Endodermal cell (in vitro differentiated cells): Measurements from ENCODE around the gene CEP128. TPM values are rescaled to one million over a fixed set of nuclear protein-coding genes. Genes with fewer than 3 reads are reported as not detected.

Experiments
- DNase-seq: peaks from one replicate; pipeline ENCODE4 v3.0.0-alpha.2; 2017
- H3K27ac ChIP-seq: 2 replicates; pipeline ENCODE4 v1.5.1; 2013; ENCODE audit warnings: mild to moderate bottlenecking, low read depth, low read length, moderate library complexity
- H3K27me3 ChIP-seq: 2 replicates; pipeline ENCODE4 v1.6.1; 2013; ENCODE audit warnings: mild to moderate bottlenecking, low read length, moderate library complexity; ENCODE audit not compliant: insufficient read depth, control insufficient read depth, poor library complexity, severe bottlenecking
- H3K36me3 ChIP-seq: 2 replicates; pipeline ENCODE4 v1.7.0; 2013; ENCODE audit warnings: mild to moderate bottlenecking, low read length, moderate library complexity; ENCODE audit not compliant: control insufficient read depth, insufficient read depth
- H3K4me1 ChIP-seq: one replicate; pipeline ENCODE4 v1.7.0; 2013; ENCODE audit warnings: low read length; ENCODE audit not compliant: control insufficient read depth, insufficient read depth
- H3K4me3 ChIP-seq: 2 replicates; pipeline ENCODE4 v1.5.1; 2013; ENCODE audit warnings: mild to moderate bottlenecking, low read length, moderate library complexity
- H3K9ac ChIP-seq: 2 replicates; pipeline ENCODE4 v1.6.1; 2013; ENCODE audit warnings: mild to moderate bottlenecking, low read length, moderate library complexity; ENCODE audit not compliant: poor library complexity, severe bottlenecking; ENCODE audit errors: extremely low read depth
- H3K9me3 ChIP-seq: 2 replicates; pipeline ENCODE4 v1.6.1; 2013; ENCODE audit warnings: mild to moderate bottlenecking, low read length, moderate library complexity; ENCODE audit not compliant: control insufficient read depth
- H3K27ac Mint-ChIP-seq: 2 replicates; pipeline ENCODE4 v1.8.0; 2020; ENCODE audit warnings: mixed read lengths
- H3K27me3 Mint-ChIP-seq: 2 replicates; pipeline ENCODE4 v1.8.0; 2021; ENCODE audit warnings: mild to moderate bottlenecking, mixed read lengths; ENCODE audit not compliant: insufficient read depth
- H3K36me3 Mint-ChIP-seq: 2 replicates; pipeline ENCODE4 v1.8.0; 2020; ENCODE audit warnings: low read depth, mixed read lengths
- H3K4me1 Mint-ChIP-seq: 2 replicates; pipeline ENCODE4 v1.8.0; 2020; ENCODE audit warnings: mixed read lengths
- H3K4me3 Mint-ChIP-seq: 2 replicates; pipeline ENCODE4 v1.8.0; 2020; ENCODE audit warnings: mild to moderate bottlenecking, moderate library complexity, mixed read lengths
- H3K9me3 Mint-ChIP-seq: 2 replicates; pipeline ENCODE4 v1.8.0; 2020; ENCODE audit warnings: mild to moderate bottlenecking, mixed read lengths
- CTCF ChIP-seq: fragments of 200-600 bp; sonication (generic); conservative IDR thresholded peaks from 2 replicates; pipeline ENCODE4 v1.5.0; 2021; ENCODE audit warnings: antibody characterized with exemption, mild to moderate bottlenecking
- WGBS, 2 experiments: methylation state at CpG; one replicate each; pipeline versions ENCODE4 v1.1.5 to v1.1.7; 2013; ENCODE audit warnings: missing lambda C conversion rate in 2 of 2, mixed read lengths in 1 of 2; ENCODE audit not compliant: insufficient coverage in 1 of 2, insufficient read length in 1 of 2; 5-methylcytosine and 5-hydroxymethylcytosine counted together
- total RNA-seq, 2 donors: library from RNA; stranded (reverse); fragmentation: NEBNext Ultra II Directional in 1 of 2; extraction: Animal tissue kit (Norgen Biotek cat#: 25700) in 1 of 2; gene quantifications; 2 replicates in 1 of 2; 3 replicates in 1 of 2; pipeline ENCODE4 v1.2.1, GENCODE V29; 2021

The CEP128 gene
- total RNA-seq, 2 donors from 2014 or later = 21.6 to 29.0 TPM

GRCh38 chr14:80930836-80931389 lies 10.6 kb downstream of the CEP128 start:
- H3K9ac ChIP-seq = no peak overlapping the region
- no peak overlapping the region for H3K27ac ChIP-seq
- H3K27me3 Mint-ChIP-seq = no peaks in the 10 kb centered on the region
- H3K27me3 ChIP-seq = no peaks in the 10 kb centered on the region
- H3K4me3 Mint-ChIP-seq = no peak overlapping the region
- H3K36me3 Mint-ChIP-seq = no peaks in the 10 kb centered on the region
- H3K4me1 ChIP-seq = no peaks in the 10 kb centered on the region
- no peak for TF ChIP-seq CTCF
- no peak for DNase-seq
- H3K4me1 Mint-ChIP-seq = peaks cover 10% of the 10 kb centered on the region
- no peaks in the 10 kb centered on the region for H3K9me3 ChIP-seq
- H3K36me3 ChIP-seq = no peaks in the 10 kb centered on the region
- no peak overlapping the region for H3K27ac Mint-ChIP-seq
- no peak overlapping the region for H3K4me3 ChIP-seq
- no peaks in the 10 kb centered on the region for H3K9me3 Mint-ChIP-seq
- WGBS, 2 experiments = 93% methylated on average over 8 of the region's 8 CpGs

- H3K27ac ChIP-seq = no peak overlapping the region
- DNase-seq = no peak
- no peak overlapping the region for H3K4me3 ChIP-seq
- no peaks in the 10 kb centered on the region for H3K27me3 Mint-ChIP-seq
- H3K9me3 ChIP-seq = no peaks in the 10 kb centered on the region
- H3K4me1 ChIP-seq = no peaks in the 10 kb centered on the region
- H3K36me3 ChIP-seq = no peaks in the 10 kb centered on the region
- H3K27ac Mint-ChIP-seq = no peak overlapping the region
- no peaks in the 10 kb centered on the region for H3K9me3 Mint-ChIP-seq
- peaks cover 1% of the 10 kb centered on the region for H3K36me3 Mint-ChIP-seq
- no peak for TF ChIP-seq CTCF
- WGBS, 2 experiments = 93 to 98% methylated on average over 4 to 5 of the region's 5 CpGs
- peaks cover 10% of the 10 kb centered on the region for H3K4me1 Mint-ChIP-seq
- H3K27me3 ChIP-seq = no peaks in the 10 kb centered on the region
- H3K4me3 Mint-ChIP-seq = no peak overlapping the region
- H3K9ac ChIP-seq = no peak overlapping the region
These were observed 11.4 kb downstream of the CEP128 start for GRCh38 chr14:80930095-80930494.

- peak overlapping the region; percentile 78 for H3K27ac Mint-ChIP-seq
- no peaks in the 10 kb centered on the region for H3K9me3 Mint-ChIP-seq
- H3K4me1 Mint-ChIP-seq = peaks cover 5% of the 10 kb centered on the region
- no peaks in the 10 kb centered on the region for H3K27me3 Mint-ChIP-seq
- H3K4me3 ChIP-seq = no peak overlapping the region
- no peaks in the 10 kb centered on the region for H3K27me3 ChIP-seq
- peak; percentile 67 for DNase-seq
- TF ChIP-seq CTCF = peak; percentile 72
- H3K9me3 ChIP-seq = no peaks in the 10 kb centered on the region
- 87 to 90% methylated on average over 5 to 8 of the region's 8 CpGs for WGBS, 2 experiments
- H3K27ac ChIP-seq = no peak overlapping the region
- no peak overlapping the region for H3K4me3 Mint-ChIP-seq
- H3K36me3 ChIP-seq = no peaks in the 10 kb centered on the region
- H3K4me1 ChIP-seq = no peaks in the 10 kb centered on the region
- H3K9ac ChIP-seq = no peak overlapping the region
- peaks cover 2% of the 10 kb centered on the region for H3K36me3 Mint-ChIP-seq
These were observed 14.2 kb downstream of the CEP128 start for GRCh38 chr14:80927083-80927989.
